HepG2 (cell line): Measurements from ENCODE around the gene LTBR. TPM values are rescaled to one million over a fixed set of nuclear protein-coding genes. Genes with fewer than 3 reads are reported as not detected.
A peak's percentile ranks its signal among the peaks of the same experiment; 100 is the strongest.

Experiments used
- AGO1 ChIP-seq: fragments of 200-400 bp; formaldehyde crosslinking; IDR thresholded peaks from 2 replicates; pipeline ENCODE4 v1.6.1; 2017; ENCODE audit warnings: mild to moderate bottlenecking, low read depth, low read length, moderate library complexity; ENCODE audit not compliant: poor library complexity, severe bottlenecking
- ARHGAP35 ChIP-seq: sonication (generic); formaldehyde crosslinking; IDR thresholded peaks from 2 replicates; pipeline ENCODE4 v1.9.0; 2022; ENCODE audit warnings: mild to moderate bottlenecking, inconsistent platforms, moderate library complexity, missing genetic modification reagents, borderline replicate concordance
- CREB1 ChIP-seq, 2 experiments: fragments of 450-650 bp in 1 of 2; IDR thresholded peaks; 2 replicates each; pipeline ENCODE4 v1.6.1; 2016 to 2017; ENCODE audit warnings: control low read depth in 1 of 2, mild to moderate bottlenecking in 1 of 2, missing compliant biosample characterization in 1 of 2, missing genetic modification characterization in 1 of 2
- DR1 ChIP-seq: sonication (generic); formaldehyde crosslinking; IDR thresholded peaks from 2 replicates; pipeline ENCODE4 v1.8.0; 2021; ENCODE audit warnings: mild to moderate bottlenecking, missing genetic modification reagents, inconsistent platforms
- GLMP ChIP-seq: sonication (generic); formaldehyde crosslinking; IDR thresholded peaks from 2 replicates; pipeline ENCODE4 v1.9.0; 2021; ENCODE audit warnings: missing genetic modification reagents, mild to moderate bottlenecking, borderline replicate concordance
- HMG20B ChIP-seq: conservative IDR thresholded peaks from 2 replicates; pipeline ENCODE4 v1.6.1; 2016; ENCODE audit warnings: missing genetic modification reagents, missing compliant biosample characterization
- KDM6A ChIP-seq: IDR thresholded peaks from 2 replicates; pipeline ENCODE4 v1.6.1; 2016; ENCODE audit warnings: low read depth
- LBX2 ChIP-seq: sonication (generic); formaldehyde crosslinking; IDR thresholded peaks from 2 replicates; pipeline ENCODE4 v1.5.0; 2020; ENCODE audit warnings: missing genetic modification reagents, mild to moderate bottlenecking, borderline replicate concordance
- MED13 ChIP-seq: sonication (generic); formaldehyde crosslinking; IDR thresholded peaks from 2 replicates; pipeline ENCODE4 v1.5.0; 2020; ENCODE audit warnings: missing genetic modification reagents
- MXD4 ChIP-seq: IDR thresholded peaks from 2 replicates; pipeline ENCODE4 v1.6.1; 2016; ENCODE audit warnings: mild to moderate bottlenecking, missing biosample characterization, missing genetic modification reagents
- MZF1 ChIP-seq: sonication (generic); formaldehyde crosslinking; IDR thresholded peaks from 2 replicates; pipeline ENCODE4 v1.8.1; 2023; ENCODE audit warnings: mild to moderate bottlenecking, missing genetic modification reagents, borderline replicate concordance
- NCOA5 ChIP-seq: sonication (generic); formaldehyde crosslinking; IDR thresholded peaks from 2 replicates; pipeline ENCODE4 v1.4.0; 2020; ENCODE audit warnings: missing genetic modification reagents
- PRDM10 ChIP-seq: sonication (generic); formaldehyde crosslinking; IDR thresholded peaks from 2 replicates; pipeline ENCODE4 v1.4.0; 2020; ENCODE audit warnings: low read depth, missing genetic modification reagents
- RORA ChIP-seq: sonication (generic); formaldehyde crosslinking; IDR thresholded peaks from 2 replicates; pipeline ENCODE4 v1.5.0; 2020; ENCODE audit warnings: mild to moderate bottlenecking, missing genetic modification reagents, moderate library complexity
- TMF1 ChIP-seq: sonication (generic); formaldehyde crosslinking; IDR thresholded peaks from 2 replicates; pipeline ENCODE4 v1.8.1; 2022; ENCODE audit warnings: low read depth, missing genetic modification reagents
- XRCC5 ChIP-seq: fragments of 200-400 bp; formaldehyde crosslinking; optimal IDR thresholded peaks from 2 replicates; pipeline ENCODE3; 2017; ENCODE audit warnings: mild to moderate bottlenecking, low read length
- ZBTB39 ChIP-seq: sonication (generic); formaldehyde crosslinking; IDR thresholded peaks from 2 replicates; pipeline ENCODE4 v1.5.0; 2020; ENCODE audit warnings: missing genetic modification reagents
- ZNF253 ChIP-seq: sonication (generic); formaldehyde crosslinking; IDR thresholded peaks from 2 replicates; pipeline ENCODE4 v1.8.0; 2022; ENCODE audit warnings: mild to moderate bottlenecking, missing genetic modification reagents, borderline replicate concordance
- ZNF589 ChIP-seq: sonication (generic); formaldehyde crosslinking; conservative IDR thresholded peaks from 2 replicates; pipeline ENCODE4 v1.8.0; 2022; ENCODE audit warnings: mild to moderate bottlenecking, moderate library complexity, missing genetic modification reagents
- ZNF672 ChIP-seq: sonication (generic); formaldehyde crosslinking; IDR thresholded peaks from 2 replicates; pipeline ENCODE4 v1.8.1; 2022; ENCODE audit warnings: missing genetic modification reagents
- ZNF784 ChIP-seq: sonication (generic); formaldehyde crosslinking; IDR thresholded peaks from 2 replicates; pipeline ENCODE4 v1.5.1; 2020; ENCODE audit warnings: missing genetic modification reagents, mild to moderate bottlenecking, borderline replicate concordance
- polyA plus RNA-seq, 8 experiments: library from polyadenylated mRNA; depleted of rRNA in 3 of 8; stranded (reverse) in 7 of 8; unstranded in 1 of 8; fragments of >200 nt; fragmentation: Illumina TruSeq in 4 of 8; extraction: Trizol in 4 of 8; gene quantifications; 2 replicates each; pipeline versions ENCODE4 v1.2.1 to v1.2.3, GENCODE V29; 2011 to 2016; ENCODE audit warnings: low read depth in 4 of 8, missing spikeins in 1 of 8, mixed read lengths in 1 of 8; ENCODE audit not compliant: insufficient read depth in 1 of 8
- total RNA-seq, 5 experiments: library from RNA; depleted of rRNA; stranded (reverse); fragments of >200 nt; fragmentation: Illumina TruSeq; extraction: Trizol; gene quantifications; 2 replicates each; pipeline ENCODE4 v1.2.3, GENCODE V29; 2016; ENCODE audit warnings: low read depth in 1 of 5

The LTBR gene
- total and polyA plus RNA-seq, 2 of the 13 experiments (the other 11 are each of a cell fraction or from before 2014, with no cell fraction given): 31.4 to 34.8 TPM

- TF ChIP-seq ZBTB39 (no peak), ZNF784 (CRISPR knock-in tag) (no peak), GLMP (no peak), AGO1 (no peak), MED13 (CRISPR knock-in tag) (0 out of 2 replicates have a peak, but pooled peaks have one; percentile 71), ZNF253 (CRISPR knock-in tag) (no peak), XRCC5 (peak; percentile 41), TMF1 (CRISPR knock-in tag) (no peak), ZNF589 (CRISPR knock-in tag) (no peak; the same call in 1 of the 2 replicates), ARHGAP35 (CRISPR knock-in tag) (no peak), DR1 (CRISPR knock-in tag) (no peak), RORA (CRISPR knock-in tag) (no peak), PRDM10 (CRISPR knock-in tag) (peak; percentile 89), LBX2 (no peak; the same call in 1 of the 2 replicates), MZF1 (CRISPR knock-in tag) (no peak), HMG20B (no peak), ZNF672 (CRISPR knock-in tag) (no peak), KDM6A (0 out of 2 replicates have a peak, but pooled peaks have one; percentile 36), CREB1 (IDR thresholded peaks at IDR 0.05) (no peak), CREB1 (CRISPR knock-in tag; IDR thresholded peaks at IDR 0.05) (no peak), NCOA5 (CRISPR knock-in tag) (peak; percentile 76; the same call in 1 of the 2 replicates), MXD4 (CRISPR knock-in tag) (0 out of 2 replicates have a peak, but pooled peaks have one; percentile 20)
These were observed 48.4 kb upstream of the LTBR start (continued) for GRCh38 chr12:6335451-6336078.
